ENCODE measurements around the gene PLA2G15. TPM values are rescaled to one million over a fixed set of nuclear protein-coding genes. Genes with fewer than 3 reads are reported as not detected.

PLA2G15 gene
- total and polyA plus RNA-seq, 11 donors, result 25.8 to 68.0 (median 45.4) TPM

DNA sequence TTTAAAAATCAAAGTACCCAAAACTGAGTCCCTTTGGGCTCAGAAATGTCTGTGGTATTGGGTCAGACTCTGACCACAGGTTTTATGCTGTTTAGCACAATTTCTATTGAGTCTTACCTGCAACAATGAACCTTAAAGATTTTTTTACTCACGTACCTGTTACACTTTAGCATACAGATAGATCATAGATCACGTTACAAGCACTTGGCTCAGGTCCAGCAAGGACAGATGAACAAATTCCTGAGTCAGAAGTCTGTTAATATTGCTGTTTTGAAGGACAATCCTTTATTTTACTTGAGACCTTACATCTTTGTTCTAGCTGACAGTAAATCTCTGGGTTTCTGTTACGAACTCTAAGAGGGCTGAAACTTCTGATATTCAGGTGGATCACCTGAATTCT lies 52.7 kb downstream of the PLA2G15 start:
- H3K4me1 ChIP-seq, result peaks cover 0 to 54% (median 25%) of the 10 kb centered on the region in 12 donors
- ATAC-seq (no peak), DNase-seq (no peak)
- intact Hi-C loops (cut with DNase I), result loop anchor here in 3 of 10 donors (5.0 kb wide), 1 partner anchor 36 kb away; the partner anchor contains the start of gene SLC7A6 (in 3 of the 3)
- H3K27ac ChIP-seq, result peak overlapping the region in 11 of 12 donors; percentile 47 to 91 (median 69)
- 56 to 60% (median 57%) methylated on average over 3 of the region's 3 CpGs for WGBS, 4 donors
- no peak overlapping the region for H3K4me3 ChIP-seq
- H3K27me3 ChIP-seq, result no peaks in the 10 kb centered on the region
- TF ChIP-seq, protein P1, sequence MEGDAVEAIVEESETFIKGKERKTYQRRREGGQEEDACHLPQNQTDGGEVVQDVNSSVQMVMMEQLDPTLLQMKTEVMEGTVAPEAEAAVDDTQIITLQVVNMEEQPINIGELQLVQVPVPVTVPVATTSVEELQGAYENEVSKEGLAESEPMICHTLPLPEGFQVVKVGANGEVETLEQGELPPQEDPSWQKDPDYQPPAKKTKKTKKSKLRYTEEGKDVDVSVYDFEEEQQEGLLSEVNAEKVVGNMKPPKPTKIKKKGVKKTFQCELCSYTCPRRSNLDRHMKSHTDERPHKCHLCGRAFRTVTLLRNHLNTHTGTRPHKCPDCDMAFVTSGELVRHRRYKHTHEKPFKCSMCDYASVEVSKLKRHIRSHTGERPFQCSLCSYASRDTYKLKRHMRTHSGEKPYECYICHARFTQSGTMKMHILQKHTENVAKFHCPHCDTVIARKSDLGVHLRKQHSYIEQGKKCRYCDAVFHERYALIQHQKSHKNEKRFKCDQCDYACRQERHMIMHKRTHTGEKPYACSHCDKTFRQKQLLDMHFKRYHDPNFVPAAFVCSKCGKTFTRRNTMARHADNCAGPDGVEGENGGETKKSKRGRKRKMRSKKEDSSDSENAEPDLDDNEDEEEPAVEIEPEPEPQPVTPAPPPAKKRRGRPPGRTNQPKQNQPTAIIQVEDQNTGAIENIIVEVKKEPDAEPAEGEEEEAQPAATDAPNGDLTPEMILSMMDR (IDR thresholded peaks at IDR 0.05), result no peak
- TF ChIP-seq POLR2A (IDR thresholded peaks at IDR 0.05), result no peak
- peaks cover 0 to 100% (median 99%) of the 10 kb centered on the region in 9 donors for H3K36me3 ChIP-seq
- no peaks in the 10 kb centered on the region for H3K9me3 ChIP-seq

DNA sequence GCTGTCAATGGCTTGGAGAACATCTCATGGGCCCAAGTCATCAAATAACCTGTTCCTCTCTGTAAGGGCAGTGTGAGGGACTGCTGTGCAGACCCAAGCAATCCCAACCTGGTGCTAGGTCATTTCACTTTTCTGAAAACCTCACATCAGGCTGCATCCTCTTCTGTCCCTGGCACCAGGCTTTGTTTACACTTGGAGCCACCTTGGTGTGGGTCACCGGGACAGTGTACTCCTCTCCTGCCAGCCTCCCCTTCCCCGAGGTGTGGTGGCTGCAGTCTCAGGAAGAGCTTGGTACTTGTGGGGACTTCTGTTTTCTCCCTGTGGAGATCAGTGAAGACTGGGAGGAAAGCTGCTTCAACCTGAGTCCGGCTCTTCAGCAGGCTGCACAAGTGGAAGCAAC lies 53.1 kb downstream of the PLA2G15 start:
- WGBS, 4 donors, result 53 to 82% (median 76%) methylated on average over 2 to 3 of the region's 3 CpGs
- TF ChIP-seq POLR2A (IDR thresholded peaks at IDR 0.05), result no peak
- TF ChIP-seq, protein P1 (IDR thresholded peaks at IDR 0.05), result no peak
- no peaks in the 10 kb centered on the region for H3K27me3 ChIP-seq
- peaks cover 0 to 100% (median 99%) of the 10 kb centered on the region in 9 donors for H3K36me3 ChIP-seq
- ATAC-seq, result no peak
- peaks cover 0 to 54% (median 25%) of the 10 kb centered on the region in 12 donors for H3K4me1 ChIP-seq
- intact Hi-C loops (cut with DNase I), result loop anchor here in 3 of 10 donors (5.0 kb wide), 1 partner anchor 36 kb away; the partner anchor contains the start of gene SLC7A6 (in 3 of the 3)
- DNase-seq, result no peak
- H3K9me3 ChIP-seq, result no peaks in the 10 kb centered on the region
- H3K27ac ChIP-seq, result peak overlapping the region in 11 of 12 donors; percentile 42 to 91 (median 66)
- H3K4me3 ChIP-seq, result no peak overlapping the region

DNA sequence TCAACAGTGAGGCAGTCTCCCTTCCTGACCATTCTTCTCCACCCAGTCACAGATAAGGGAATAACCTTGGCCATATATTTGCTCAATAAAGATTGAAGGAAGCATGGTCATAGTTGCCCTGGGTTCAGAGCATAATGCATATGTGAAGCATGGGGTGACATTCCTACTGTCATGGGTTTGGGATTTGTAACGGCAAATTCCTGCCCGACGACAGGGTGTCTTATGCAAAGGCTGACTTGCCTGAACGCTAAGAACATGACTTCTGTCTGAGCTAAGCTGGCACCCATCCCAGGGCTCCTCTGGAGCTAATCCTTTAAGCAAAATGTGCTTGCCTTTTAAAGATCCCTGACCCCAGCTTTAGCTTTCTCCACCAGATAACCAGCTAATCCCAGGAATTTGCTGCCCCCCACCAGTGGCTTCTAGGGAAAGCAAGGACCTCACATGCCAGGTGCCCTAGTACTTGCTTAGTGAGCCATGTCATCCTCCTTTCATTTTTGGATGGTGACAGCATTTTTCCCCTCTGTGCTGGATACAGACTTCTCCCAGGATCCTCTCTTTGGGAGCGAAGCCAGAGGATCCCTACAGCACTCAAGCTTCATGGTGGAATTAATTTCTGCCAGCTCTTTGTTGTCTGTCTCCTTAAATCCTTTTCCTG lies 53.9 kb downstream of the PLA2G15 start:
- Histone ChIP-seq H3K9me3 (no peaks in the 10 kb centered on the region), H3K27ac (peak overlapping the region in 11 of 12 donors; percentile 42 to 91 (median 66)), H3K27me3 (no peaks in the 10 kb centered on the region), H3K4me3 (no peak overlapping the region), H3K4me1 (peaks cover 0 to 54% (median 25%) of the 10 kb centered on the region in 12 donors), H3K36me3 (peaks cover 0 to 100% (median 99%) of the 10 kb centered on the region in 9 donors)
- 31 to 42% (median 37%) methylated on average over 5 of the region's 5 CpGs for WGBS, 4 donors
- DNase-seq (peak in 4 of 5 donors; percentile 44 to 79 (median 68)), ATAC-seq (peak; percentile 40 to 73 (median 54))
- intact Hi-C loops (cut with DNase I), result loop anchor here in 3 of 10 donors (5.0 kb wide), 1 partner anchor 37 kb away; the partner anchor contains the start of gene SLC7A6 (in 3 of the 3)
- TF ChIP-seq, protein P1 (IDR thresholded peaks at IDR 0.05), result no peak
- no peak for TF ChIP-seq POLR2A (IDR thresholded peaks at IDR 0.05)
